Iris pigment epithelial cell (primary cell): ENCODE data around the gene S100PBP.

Source experiments
- DNase-seq: peaks from one replicate; pipeline ENCODE4 v3.0.0-alpha.2; 2011; ENCODE audit warnings: low read depth

Gene S100PBP

DNA sequence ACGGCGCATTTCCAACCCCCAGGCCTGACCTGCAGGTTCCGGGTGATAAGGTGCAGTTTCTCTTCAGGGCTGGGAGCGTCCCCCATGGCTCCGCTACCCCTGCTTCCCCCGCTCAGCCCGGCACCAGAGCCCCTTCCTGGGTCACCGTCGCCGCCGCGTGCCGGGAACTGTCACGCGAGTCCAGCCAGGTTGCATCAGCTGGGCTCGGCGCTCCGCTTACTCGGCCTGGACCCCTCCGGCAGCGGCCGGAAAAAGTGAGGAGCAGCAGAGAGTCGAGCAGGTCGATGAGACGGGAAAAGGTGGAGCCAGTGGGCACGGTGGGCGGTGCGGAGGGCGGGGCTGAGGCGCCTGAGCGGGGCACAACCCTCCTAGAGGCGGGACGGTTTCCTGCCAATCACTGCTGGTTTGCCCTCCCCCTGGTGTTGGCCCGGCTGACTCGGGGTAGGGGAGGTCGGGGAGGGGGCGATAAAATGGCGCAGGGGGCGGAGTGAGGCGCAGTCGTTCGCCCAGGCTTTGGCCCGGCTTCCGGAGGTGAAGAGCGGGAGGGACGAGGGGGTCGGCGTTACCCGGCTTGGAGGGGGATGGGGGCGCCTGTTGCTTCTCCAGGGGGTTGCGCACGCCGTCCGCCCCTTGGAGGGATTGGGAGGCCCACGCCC is at the start of gene S100PBP, which contains the start of gene YARS1:
Gene S100PBP, plus strand, starts transcription at position 495 of the 656 bp plus-strand sequence. CDS start 8,447 bp downstream, outside the sequence.
Gene YARS1, minus strand, starts transcription at position 200 of the 656 bp plus-strand sequence. Its CDS starts 114 bp downstream, at position 86.
- DNase-seq = peak; percentile 98

DNA sequence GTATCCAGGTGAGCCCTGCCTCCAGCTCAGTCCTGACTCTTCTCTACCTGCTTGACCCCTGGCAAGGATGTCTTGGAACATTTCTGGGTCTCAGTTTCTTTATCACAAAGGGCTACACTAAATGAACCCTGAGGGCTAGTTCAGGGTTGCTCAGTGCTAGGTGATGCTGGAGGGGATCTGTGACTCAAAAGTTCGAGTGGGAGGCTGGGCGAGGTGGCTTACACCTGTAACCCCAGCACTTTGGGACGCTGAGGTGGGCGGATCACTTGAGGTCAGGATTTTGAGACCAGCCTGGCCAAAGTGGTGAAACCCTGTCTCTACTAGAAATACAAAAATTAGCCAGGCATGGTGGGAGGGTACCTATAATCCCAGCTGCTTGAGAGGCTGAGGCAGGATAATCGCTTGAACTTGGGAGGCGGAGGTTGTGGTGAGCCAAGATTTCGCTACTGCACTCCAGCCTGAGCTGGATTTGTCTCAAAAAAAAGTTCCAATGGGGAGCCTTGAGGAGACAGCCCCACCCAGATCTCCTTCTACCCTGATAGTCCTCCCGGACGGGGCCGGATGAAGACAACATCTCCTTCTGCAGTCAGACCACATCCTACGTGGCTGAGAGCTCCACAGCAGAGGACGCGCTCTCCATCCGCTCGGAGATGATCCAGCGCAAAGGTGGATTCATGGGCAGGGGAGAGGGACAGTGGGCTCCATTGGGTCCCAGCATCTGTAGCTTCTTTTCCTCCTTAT is 49.2 kb upstream of the S100PBP start:
- DNase-seq = no peak

DNA sequence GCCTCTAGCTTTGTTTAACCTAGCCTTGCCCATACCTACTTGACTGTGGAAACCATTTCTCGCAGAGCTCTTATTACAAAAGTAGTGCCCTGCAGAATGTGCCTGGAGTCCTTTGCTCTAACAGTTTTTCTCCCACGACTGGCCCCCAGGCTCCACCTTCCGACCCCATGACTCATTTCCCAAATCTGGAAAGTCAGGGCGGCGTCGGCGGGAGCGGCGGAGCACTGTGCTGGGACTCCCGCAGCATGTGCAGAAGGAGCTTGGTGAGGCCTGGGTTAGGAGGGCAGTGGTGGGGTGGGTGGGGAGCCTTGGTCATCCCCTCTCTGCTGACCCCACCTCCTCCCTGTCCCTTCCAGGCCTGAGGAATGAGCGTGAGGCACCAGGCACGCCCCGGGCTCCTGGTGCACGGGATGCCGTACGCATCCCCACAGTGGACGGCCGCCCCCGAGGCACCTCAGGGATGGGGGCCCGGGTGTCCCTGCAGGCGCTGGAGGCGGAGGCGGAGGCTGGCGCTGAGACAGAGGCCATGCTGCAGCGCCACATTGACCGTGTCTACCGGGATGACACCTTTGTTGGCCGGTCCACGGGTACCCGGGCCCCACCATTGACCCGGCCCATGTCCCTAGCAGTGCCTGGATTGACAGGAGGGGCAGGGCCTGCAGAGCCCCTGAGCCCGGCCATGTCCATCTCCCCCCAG is 47.8 kb upstream of the S100PBP start:
- DNase-seq = peak; percentile 41

DNA sequence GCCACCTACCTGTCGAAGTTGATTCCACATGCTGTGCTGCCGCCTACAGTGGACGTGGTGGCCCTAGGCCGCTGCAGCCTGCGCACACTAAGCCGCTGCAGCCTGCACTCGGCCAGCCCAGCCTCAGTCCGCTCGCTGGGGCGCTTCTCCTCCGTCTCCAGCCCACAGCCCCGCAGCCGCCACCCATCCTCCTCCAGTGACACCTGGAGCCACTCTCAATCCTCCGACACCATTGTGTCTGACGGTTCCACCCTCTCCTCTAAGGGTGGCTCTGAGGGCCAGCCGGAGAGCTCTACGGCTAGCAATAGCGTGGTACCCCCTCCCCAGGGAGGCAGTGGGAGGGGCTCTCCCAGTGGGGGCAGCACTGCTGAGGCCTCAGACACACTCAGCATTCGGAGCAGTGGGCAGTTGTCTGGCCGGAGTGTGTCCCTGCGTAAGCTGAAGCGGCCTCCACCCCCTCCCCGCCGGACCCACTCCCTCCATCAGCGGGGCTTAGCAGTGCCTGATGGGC is 47.2 kb upstream of the S100PBP start:
- DNase-seq = no peak

DNA sequence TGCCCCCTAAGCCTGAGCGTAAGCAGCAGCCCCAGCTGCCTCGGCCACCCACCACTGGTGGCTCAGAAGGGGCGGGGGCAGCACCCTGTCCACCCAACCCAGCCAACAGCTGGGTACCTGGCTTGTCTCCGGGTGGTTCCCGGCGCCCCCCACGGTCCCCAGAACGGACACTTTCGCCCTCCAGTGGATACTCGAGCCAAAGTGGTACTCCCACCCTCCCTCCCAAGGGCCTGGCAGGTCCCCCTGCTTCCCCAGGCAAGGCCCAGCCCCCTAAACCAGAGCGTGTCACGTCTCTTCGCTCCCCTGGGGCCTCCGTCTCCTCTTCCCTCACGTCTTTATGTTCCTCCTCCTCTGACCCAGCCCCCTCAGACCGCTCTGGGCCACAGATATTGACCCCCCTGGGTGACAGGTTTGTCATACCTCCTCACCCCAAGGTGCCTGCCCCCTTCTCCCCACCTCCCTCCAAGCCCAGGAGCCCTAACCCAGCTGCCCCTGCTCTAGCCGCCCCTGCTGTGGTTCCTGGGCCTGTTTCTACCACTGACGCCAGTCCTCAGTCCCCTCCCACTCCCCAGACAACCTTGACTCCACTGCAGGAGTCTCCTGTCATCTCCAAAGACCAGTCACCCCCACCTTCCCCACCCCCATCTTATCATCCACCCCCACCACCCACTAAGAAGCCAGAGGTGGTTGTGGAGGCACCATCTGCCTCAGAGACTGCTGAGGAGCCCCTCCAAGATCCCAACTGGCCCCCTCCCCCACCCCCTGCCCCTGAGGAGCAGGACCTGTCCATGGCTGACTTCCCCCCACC is 46.5 kb upstream of the S100PBP start:
- DNase-seq = no peak

DNA sequence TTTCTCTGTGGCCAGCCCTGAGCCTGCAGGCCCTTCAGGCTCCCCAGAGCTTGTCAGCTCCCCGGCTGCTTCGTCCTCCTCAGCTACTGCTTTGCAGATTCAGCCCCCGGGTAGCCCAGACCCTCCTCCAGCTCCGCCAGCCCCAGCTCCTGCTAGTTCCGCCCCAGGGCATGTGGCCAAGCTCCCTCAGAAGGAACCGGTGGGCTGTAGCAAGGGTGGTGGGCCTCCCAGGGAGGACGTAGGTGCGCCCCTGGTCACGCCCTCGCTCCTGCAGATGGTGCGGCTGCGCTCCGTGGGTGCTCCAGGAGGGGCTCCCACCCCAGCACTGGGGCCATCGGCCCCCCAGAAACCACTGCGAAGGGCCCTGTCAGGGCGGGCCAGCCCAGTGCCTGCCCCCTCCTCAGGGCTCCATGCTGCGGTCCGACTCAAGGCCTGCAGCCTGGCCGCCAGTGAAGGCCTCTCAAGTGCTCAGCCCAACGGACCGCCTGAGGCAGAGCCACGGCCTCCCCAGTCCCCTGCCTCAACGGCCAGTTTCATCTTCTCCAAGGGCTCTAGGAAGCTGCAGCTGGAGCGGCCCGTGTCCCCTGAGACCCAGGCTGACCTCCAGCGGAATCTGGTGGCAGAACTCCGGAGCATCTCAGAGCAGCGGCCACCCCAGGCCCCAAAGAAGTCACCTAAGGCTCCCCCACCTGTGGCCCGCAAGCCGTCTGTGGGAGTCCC is 45.7 kb upstream of the S100PBP start:
- DNase-seq = no peak

DNA sequence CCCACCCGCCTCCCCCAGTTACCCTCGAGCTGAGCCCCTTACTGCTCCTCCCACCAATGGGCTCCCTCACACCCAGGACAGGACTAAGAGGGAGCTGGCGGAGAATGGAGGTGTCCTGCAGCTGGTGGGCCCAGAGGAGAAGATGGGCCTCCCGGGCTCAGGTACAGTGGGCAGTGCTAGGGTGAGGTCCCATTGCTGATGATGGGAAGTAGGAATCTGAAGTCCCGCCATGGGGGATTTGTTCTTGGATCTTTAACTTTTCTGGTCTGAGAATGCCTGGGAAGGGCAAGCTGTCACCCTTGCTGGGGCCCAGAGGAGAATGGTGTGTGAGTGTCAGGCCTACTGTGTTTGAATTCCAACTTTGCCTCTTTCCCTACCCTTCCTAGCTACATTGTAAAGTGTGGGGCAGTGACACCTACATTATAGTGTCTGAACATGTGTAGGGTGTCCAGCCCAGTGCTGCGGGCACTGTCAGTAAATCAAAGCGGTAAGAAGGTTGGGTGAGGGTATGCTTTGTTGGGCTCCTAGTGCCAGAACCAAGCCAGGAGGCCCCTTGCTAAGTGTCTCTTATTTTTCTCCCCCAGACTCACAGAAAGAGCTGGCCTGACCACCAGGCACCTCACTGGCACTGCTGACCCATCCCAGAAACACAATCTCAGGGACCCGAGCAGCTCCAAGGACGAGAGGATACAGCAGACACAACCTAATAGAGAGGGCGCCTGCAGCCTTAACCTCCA is 45.0 kb upstream of the S100PBP start:
- DNase-seq = no peak

DNA sequence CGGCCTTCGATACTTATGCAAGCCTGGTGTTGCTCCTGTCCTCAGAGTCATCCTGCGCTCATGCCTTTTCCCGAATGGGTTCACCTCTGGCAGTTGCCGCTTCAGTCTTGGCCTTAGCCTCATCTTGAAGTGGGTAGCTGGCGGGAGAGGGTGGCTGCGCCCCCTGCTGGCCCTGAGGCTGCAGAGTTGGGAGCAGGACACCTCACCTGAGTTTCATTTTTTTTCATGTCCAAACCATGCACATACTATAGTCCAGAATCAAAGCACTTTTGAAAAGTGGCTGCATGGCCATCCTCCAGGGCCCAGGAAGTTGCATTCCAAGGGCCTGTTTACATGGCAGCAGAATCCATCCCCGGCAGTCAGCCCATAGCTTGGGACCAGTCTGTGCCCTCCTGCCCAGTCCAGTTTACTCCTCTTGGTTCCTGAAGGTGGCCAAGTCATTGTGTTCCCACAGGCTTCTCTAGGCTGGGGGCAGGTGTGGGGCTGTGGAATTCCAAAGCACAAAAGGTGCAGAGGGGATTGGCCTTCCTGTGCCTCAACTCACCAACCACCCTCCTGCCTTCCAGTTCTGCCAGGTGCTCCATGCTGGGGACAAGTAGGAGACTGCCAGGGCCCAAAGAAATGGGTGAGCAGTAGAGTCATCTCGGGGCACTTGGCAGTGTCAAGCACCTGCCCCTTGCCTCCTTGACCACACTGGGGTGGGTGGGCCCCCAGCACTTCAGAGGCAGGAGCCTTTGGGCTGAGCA is 44.3 kb upstream of the S100PBP start:
- peak; percentile 69 for DNase-seq

DNA sequence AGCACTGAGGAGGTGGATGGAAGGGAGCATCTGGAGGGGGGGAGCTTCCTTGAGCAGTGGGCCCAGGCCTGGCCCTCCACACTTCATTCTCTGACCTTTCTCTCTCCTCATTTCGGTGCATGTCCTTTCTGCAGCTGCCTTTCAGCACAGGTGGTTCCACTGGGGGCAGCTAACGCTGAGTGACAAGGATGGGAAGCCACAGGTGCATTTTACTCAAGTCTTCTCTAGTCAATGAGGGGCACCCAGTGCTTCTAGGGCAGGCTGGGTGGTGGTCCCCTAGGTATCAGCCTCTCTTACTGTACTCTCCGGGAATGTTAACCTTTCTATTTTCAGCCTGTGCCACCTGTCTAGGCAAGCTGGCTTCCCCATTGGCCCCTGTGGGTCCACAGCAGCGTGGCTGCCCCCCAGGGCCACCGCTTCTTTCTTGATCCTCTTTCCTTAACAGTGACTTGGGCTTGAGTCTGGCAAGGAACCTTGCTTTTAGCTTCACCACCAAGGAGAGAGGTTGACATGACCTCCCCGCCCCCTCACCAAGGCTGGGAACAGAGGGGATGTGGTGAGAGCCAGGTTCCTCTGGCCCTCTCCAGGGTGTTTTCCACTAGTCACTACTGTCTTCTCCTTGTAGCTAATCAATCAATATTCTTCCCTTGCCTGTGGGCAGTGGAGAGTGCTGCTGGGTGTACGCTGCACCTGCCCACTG is 43.5 kb upstream of the S100PBP start:
- no peak for DNase-seq

DNA sequence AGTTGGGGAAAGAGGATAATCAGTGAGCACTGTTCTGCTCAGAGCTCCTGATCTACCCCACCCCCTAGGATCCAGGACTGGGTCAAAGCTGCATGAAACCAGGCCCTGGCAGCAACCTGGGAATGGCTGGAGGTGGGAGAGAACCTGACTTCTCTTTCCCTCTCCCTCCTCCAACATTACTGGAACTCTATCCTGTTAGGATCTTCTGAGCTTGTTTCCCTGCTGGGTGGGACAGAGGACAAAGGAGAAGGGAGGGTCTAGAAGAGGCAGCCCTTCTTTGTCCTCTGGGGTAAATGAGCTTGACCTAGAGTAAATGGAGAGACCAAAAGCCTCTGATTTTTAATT is 43.0 kb upstream of the S100PBP start:
- no peak for DNase-seq

DNA sequence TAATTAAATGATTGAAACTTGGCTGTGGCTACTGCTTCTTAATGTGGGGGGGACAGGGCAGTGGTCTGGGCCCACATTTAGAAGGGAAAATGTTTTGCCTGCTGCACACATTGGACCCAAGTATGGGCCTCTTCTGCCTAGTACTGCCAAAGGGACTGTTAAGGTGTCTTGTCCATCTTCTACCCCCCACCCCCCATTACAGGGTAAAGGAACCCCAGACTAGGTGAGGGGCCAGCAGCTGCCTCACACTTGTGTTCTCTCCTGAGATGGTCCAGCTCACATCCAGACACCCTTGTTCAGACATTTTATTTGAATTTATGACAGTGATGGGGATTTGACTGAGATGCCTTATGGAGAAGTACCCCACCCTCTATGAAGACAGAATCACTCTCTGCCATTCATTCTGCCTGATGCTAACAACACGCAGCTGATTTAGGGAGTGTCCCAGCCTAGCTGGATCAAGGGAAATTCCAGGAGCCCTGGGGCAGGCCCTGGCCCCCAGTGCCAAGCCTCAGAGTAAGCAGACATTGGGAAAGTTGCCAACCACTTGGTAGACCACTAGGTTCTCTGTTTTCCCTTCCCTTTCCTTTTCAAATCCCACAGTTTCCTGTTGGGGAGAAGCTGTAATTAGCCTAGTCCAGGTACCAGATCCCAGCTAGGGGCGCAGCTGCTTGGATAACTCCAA is 42.4 kb upstream of the S100PBP start:
- DNase-seq = peak; percentile 54

DNA sequence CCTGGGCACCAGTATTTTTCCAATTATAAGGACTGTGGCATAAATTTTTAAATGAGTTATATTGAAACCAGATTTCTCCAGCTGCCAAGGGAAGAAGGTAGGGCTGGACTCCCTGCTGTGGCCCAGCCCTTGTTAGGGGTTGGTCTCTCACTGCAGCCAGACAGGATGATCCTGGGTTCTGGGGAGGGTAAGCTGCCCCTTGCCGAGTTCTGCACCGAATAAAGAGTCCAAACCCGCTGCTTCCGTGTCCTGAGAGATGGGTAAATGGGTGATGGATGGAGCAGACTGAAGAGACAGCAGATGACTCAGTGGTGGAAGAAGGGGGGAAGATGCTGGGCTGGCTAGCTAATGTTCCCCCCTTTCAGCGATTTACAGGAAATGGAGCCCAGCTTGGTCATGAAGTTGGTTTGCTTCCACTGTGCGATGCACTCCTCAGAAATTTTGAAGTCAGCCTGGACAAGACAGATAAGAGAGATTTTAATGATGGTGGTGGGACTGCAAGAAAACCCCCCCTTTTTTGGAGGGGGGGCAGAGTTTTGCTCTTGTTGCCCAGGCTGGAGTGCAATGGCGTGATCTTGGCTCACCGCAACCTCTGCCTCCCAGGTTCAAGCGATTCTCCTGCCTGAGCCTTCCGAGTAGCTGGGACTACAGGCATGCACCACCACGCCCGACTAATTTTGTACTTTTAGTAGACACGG is 41.7 kb upstream of the S100PBP start:
- DNase-seq = peak; percentile 57

DNA sequence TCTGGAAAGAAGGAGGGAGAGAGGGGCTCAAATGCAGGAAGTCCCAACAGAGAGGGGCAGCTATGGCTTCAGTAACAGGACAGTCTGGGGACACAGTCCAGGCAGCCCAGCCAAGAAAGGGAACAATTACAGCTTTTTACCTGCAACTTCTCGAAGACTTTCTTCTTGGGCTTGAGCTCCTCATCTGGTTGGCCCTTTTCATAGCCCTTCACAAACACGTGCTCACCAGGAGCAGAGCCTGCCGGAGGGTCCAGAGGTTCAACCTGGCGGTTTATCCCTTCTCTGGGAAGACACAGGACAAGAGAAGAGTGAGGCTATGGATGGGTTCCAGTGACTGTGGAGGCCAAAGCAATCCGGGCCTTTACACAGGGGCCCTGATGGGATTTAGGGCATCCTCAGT is 38.2 kb upstream of the S100PBP start:
- DNase-seq = no peak

DNA sequence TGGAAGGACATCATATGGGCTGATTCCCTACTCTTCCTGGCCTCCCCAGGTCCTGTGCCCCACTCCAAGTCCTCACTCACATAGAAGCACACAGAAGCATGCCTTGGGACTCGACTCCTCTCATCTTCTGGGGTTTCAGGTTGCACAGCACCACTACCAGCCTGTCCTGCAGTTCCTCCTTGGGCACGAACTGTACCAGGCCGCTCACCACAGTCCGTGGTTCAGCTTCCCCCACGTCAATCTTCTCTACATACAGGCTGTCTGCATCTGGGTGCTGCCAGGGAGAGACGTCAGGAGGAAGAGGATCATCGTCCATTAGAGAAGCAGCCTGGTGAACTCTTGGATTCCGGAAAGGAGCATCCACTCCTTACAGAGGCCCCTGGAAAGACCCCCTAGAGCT is 37.4 kb upstream of the S100PBP start:
- DNase-seq = no peak

DNA sequence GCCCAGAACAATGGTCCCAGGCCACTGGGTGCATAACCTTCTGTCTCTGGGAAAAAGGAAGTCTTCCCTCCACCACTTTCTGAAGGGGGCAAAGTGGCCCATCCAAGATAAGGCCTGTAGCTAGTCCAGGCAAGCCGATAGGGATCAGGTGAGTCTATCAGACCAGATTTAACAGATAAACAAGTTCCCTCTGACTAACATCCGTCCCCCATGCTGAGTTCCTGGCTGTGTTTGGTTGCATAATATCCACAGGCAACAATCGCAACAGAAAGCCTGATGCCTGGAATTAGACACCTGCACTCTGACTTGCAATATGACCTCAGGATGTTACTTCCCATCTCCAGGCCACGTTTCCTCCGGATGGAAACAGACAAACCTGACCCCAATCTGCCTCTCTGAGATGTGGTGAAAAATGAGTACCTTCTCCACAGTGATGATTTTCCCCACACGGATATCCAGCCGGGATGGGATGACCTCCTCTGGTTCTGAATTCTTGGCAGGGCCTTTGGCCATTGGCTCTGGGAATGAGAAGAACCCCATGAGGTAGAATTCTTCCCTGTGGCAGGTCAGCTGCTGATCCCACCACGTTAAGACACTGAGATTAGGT is 36.7 kb upstream of the S100PBP start:
- peak; percentile 78 for DNase-seq

DNA sequence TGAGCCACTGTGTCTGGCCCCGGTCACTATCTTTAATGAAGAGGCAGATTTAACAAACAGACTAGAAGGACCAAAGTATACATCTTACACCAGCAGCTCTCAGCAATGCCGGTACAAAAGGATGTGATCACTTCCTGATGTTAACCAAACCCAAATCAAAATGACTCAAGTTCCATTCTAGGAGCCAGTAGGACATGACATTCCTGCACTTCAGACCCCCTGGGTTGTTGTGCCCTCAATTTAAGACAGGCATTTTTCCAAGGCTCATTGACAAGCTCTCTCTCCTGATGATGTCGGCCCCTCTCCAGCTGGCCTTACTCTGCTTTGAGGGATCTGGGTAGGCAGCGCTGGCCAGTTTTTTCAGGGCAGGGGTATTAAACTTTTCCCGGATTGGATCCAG is 35.4 kb upstream of the S100PBP start:
- peak; percentile 45 for DNase-seq

DNA sequence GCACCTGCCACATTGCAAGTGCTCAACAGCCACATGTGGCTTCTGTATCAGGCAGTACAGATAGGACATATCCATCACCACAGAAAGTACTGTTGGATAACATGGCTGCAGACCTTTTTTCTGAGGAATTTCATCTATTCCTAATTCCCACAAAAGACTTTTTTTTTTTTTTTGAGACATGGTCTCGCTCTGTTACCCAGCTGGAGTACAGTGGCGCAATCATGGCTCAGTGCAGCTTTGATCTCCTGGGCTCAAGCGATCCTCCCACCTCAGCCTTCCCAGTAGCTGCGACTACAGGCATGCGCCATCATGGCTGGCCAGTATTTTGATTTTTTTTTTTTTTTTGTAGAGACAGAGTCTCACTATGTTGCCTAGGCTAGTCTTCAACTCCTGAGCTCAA is 33.6 kb upstream of the S100PBP start:
- DNase-seq = no peak

DNA sequence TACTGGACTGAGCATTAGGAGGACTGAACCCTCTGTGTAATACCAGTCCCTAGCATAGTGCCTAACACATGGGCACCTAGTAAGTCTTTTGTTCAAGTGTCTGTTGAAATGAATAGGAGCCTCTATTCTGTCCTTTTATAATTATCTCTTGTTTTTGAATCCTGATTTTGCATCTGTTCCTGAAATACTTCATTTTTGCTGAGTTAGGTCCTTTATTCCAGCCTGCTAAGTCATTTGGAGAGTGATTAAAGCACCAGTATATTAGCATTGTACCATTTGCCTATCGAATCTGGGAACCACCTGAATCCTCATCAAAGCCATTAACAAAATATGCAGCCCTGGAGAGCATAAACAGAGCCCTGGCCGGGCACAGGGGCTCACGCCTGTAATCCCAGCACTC is 32.6 kb upstream of the S100PBP start:
- no peak for DNase-seq
